SK-N-SH (cell line): ENCODE measurements around the gene RALY. TPM values are rescaled to one million over a fixed set of nuclear protein-coding genes. Genes with fewer than 3 reads are reported as not detected.

Experiments used
- CTCF ChIA-PET: fragments of 300-600, 350-600 bp; formaldehyde crosslinking; extraction: SDS; loops from one replicate; lab custom pipeline; 2021; lab: Yijun Ruan, JAX
- POLR2A ChIA-PET: fragments of 350-600 bp; sonication (Branson Sonifier 250); formaldehyde crosslinking; extraction: SDS; loops from one replicate; lab custom pipeline; 2020; ENCODE audit warnings: antibody characterized with exemption, inconsistent platforms; lab: Yijun Ruan, JAX
- DNase-seq: peaks from one replicate; pipeline ENCODE4 v3.0.0; 2012
- H2AFZ ChIP-seq: fragments of 200-600 bp; sonication (generic); 2 replicates; pipeline ENCODE4 v1.8.1; 2016; ENCODE audit warnings: antibody characterized with exemption, mild to moderate bottlenecking, low read depth
- H3F3A ChIP-seq: fragments of 200-600 bp; sonication (generic); replicated peaks from 2 replicates; pipeline ENCODE3; 2016; ENCODE audit warnings: antibody characterized with exemption, mild to moderate bottlenecking; ENCODE audit not compliant: insufficient read depth
- H3K27ac ChIP-seq, 2 experiments: fragments of 200-500 bp in 1 of 2; fragments of 200-600 bp in 1 of 2; sonication (Bioruptor generic) in 1 of 2; sonication (generic), shearing (Covaris generic) in 1 of 2; 2 replicates each; pipeline versions ENCODE4 v1.5.1 to v1.6.1; 2014 to 2016; ENCODE audit warnings: low read depth in 2 of 2, inconsistent platforms in 1 of 2, low read length in 1 of 2, mild to moderate bottlenecking in 1 of 2, mixed read lengths in 1 of 2
- H3K27me3 ChIP-seq: fragments of 200-600 bp; sonication (generic), shearing (Covaris generic); 2 replicates; pipeline ENCODE4 v1.6.1; 2016; ENCODE audit warnings: mixed run types; ENCODE audit not compliant: insufficient read depth
- H3K36me3 ChIP-seq, 2 experiments: fragments of 200-500 bp in 1 of 2; fragments of 200-600 bp in 1 of 2; sonication (Bioruptor generic) in 1 of 2; sonication (generic) in 1 of 2; replicated peaks in 1 of 2; 2 replicates each; pipeline versions ENCODE3 to v1.5.1; 2014 to 2016; ENCODE audit warnings: low read length in 1 of 2, mild to moderate bottlenecking in 1 of 2; ENCODE audit not compliant: insufficient read depth in 2 of 2, control insufficient read depth in 1 of 2
- H3K4me1 ChIP-seq, 2 experiments: fragments of 200-500 bp in 1 of 2; fragments of 200-600 bp in 1 of 2; sonication (Bioruptor generic) in 1 of 2; sonication (generic), shearing (Covaris generic) in 1 of 2; 2 replicates each; pipeline versions ENCODE4 v1.5.1 to v1.6.1; 2014 to 2016; ENCODE audit warnings: low read depth in 1 of 2, low read length in 1 of 2, mixed run types in 1 of 2; ENCODE audit not compliant: insufficient read depth in 2 of 2, control insufficient read depth in 1 of 2
- H3K4me2 ChIP-seq: fragments of 200-600 bp; sonication (generic), shearing (Covaris generic); 2 replicates; pipeline ENCODE4 v1.6.1; 2017; ENCODE audit warnings: mixed run types
- H3K4me3 ChIP-seq, 2 experiments: fragments of 200-500 bp in 1 of 2; fragments of 200-600 bp in 1 of 2; sonication (Bioruptor generic) in 1 of 2; sonication (generic), shearing (Covaris generic) in 1 of 2; 2 replicates each; pipeline versions ENCODE4 v1.5.1 to v1.8.1; 2014 to 2016; ENCODE audit warnings: low read depth in 2 of 2, inconsistent platforms in 1 of 2, low read length in 1 of 2, mild to moderate bottlenecking in 1 of 2, mixed read lengths in 1 of 2, moderate library complexity in 1 of 2
- H3K79me2 ChIP-seq: fragments of 200-600 bp; sonication (generic); 2 replicates; pipeline ENCODE4 v1.8.1; 2017; ENCODE audit warnings: mild to moderate bottlenecking; ENCODE audit not compliant: insufficient read depth
- H3K9ac ChIP-seq: fragments of 200-600 bp; sonication (generic); 2 replicates; pipeline ENCODE4 v1.6.1; 2017; ENCODE audit warnings: mixed run types
- H3K9me2 ChIP-seq: fragments of 200-600 bp; sonication (generic); 2 replicates; pipeline ENCODE4 v1.6.1; 2017; ENCODE audit warnings: mixed run types
- H3K9me3 ChIP-seq: fragments of 200-600 bp; sonication (generic); 2 replicates; pipeline ENCODE4 v1.6.1; 2017; ENCODE audit warnings: mixed run types, mild to moderate bottlenecking, moderate library complexity
- H4K20me1 ChIP-seq: fragments of 200-600 bp; sonication (generic); 2 replicates; pipeline ENCODE4 v1.6.1; 2017; ENCODE audit warnings: mild to moderate bottlenecking, mixed run types; ENCODE audit not compliant: insufficient read depth
- CHD2 ChIP-seq: fragments of 150-350 bp; IDR thresholded peaks from 2 replicates; pipeline ENCODE4 v1.6.1; 2018; ENCODE audit warnings: low read length; ENCODE audit not compliant: partially characterized antibody
- FOXJ3 ChIP-seq: sonication (generic); formaldehyde crosslinking; IDR thresholded peaks from 2 replicates; pipeline ENCODE4 v1.5.1; 2020; ENCODE audit warnings: mild to moderate bottlenecking, missing genetic modification reagents
- IRF3 ChIP-seq: fragments of 150-350 bp; IDR thresholded peaks from 2 replicates; pipeline ENCODE4 v1.6.1; 2016; ENCODE audit warnings: mild to moderate bottlenecking, low read depth, low read length
- MAX ChIP-seq: IDR thresholded peaks from 2 replicates; pipeline ENCODE4 v1.4.0; 2012; ENCODE audit warnings: low read depth
- NRF1 ChIP-seq: IDR thresholded peaks from 2 replicates; pipeline ENCODE4 v1.6.1; 2012; ENCODE audit warnings: low read depth, mild to moderate bottlenecking, low read length
- RAD21 ChIP-seq: IDR thresholded peaks from 2 replicates; pipeline ENCODE4 v1.6.1; 2012; ENCODE audit warnings: mild to moderate bottlenecking, low read length
- TEAD4 ChIP-seq: IDR thresholded peaks from 2 replicates; pipeline ENCODE4 v1.4.0; 2012; ENCODE audit warnings: mild to moderate bottlenecking, borderline replicate concordance; ENCODE audit not compliant: insufficient read depth
- USF1 ChIP-seq: IDR thresholded peaks from 2 replicates; pipeline ENCODE4 v1.4.0; 2012; ENCODE audit warnings: low read depth, borderline replicate concordance
- ZBTB33 ChIP-seq: IDR thresholded peaks from 2 replicates; pipeline ENCODE4 v1.4.0; 2012; ENCODE audit warnings: low read depth, borderline replicate concordance
- WGBS: methylation state at CpG from one replicate; pipeline ENCODE4 v1.1.6; 2017; ENCODE audit warnings: low lambda C conversion rate; 5-methylcytosine and 5-hydroxymethylcytosine counted together
- polyA plus RNA-seq, 3 experiments: library from polyadenylated mRNA; depleted of rRNA; stranded (reverse); fragments of >200 nt; gene quantifications; 2 replicates each; pipeline ENCODE4 v1.2.3, GENCODE V29; 2012

RALY gene
- polyA plus RNA-seq, 1 of the 3 experiments (the other 2 are of a cell fraction), result 130 TPM

- TF ChIP-seq FOXJ3 (CRISPR knock-in tag) (no peak), IRF3 (no peak), ZBTB33 (no peak), NRF1 (no peak)
- TF ChIP-seq, all 33 proteins: peak for 0
These were observed 44.1 kb downstream of the RALY start (continued) for GRCh38 chr20:34037767-34038166.

DNA sequence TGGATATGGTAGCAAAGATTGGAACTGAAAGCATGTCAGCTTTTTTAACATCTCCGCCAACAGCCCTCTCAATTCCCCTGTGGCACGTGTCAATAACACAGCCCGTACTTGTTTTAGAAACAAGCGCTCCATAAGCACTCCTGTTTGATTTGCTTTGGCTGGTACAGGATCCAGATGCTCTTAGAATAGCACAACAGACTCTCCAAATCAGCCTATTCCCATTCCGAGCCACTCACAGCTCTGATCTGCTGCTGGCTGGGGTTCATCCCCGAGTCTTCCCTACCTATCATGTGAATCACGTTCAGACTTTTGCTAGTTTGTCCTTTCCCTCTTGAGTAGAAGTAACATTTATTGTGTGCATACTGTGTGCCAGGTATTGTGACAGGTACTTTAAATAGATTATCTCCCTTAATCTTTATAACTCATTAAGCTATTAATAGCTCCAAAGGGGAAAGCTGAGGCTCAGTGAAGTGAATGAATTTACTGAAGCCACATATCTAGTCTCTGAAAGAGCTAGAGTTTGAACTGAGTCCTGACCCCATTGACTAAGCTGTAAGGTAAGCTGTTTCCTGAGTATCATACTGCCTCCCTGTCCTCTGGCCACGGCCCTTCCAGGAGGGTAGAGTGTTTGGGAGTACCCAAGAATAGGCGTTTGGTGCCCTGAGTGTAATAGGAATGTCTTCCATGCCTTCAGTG lies 46.7 kb downstream of the RALY start:
- H3K79me2 ChIP-seq, result peaks cover 97% of the 10 kb centered on the region
- POLR2A ChIA-PET, result interaction anchor here (1.0 kb wide), 1 partner anchor 14 kb away, joined by 3 read pairs; no protein-coding TSS in a partner anchor
- no peak for DNase-seq
- peaks cover 0 to 3% of the 10 kb centered on the region in 2 experiments for H3K36me3 ChIP-seq
- no peak overlapping the region for H3K4me3 ChIP-seq
- H3K4me1 ChIP-seq, result peaks cover 4 to 34% of the 10 kb centered on the region in 2 experiments; a peak in 2 of 4 replicates
- H3K9ac ChIP-seq, result no peak overlapping the region
- 92% methylated on average over 9 of the region's 9 CpGs for WGBS
- H3K9me3 ChIP-seq, result no peaks in the 10 kb centered on the region
- no peaks in the 10 kb centered on the region for H3F3A ChIP-seq
- peak overlapping the region in 1 of 2 experiments; percentile 41; a peak in 1 of 4 replicates for H3K27ac ChIP-seq
- no peak overlapping the region for H3K4me2 ChIP-seq
- H4K20me1 ChIP-seq, result peaks cover 97% of the 10 kb centered on the region
- no peaks in the 10 kb centered on the region for H3K27me3 ChIP-seq
- no peak overlapping the region for H2AFZ ChIP-seq
- no peaks in the 10 kb centered on the region for H3K9me2 ChIP-seq
- TF ChIP-seq NRF1, result no peak
- TF ChIP-seq RAD21, result no peak
- TF ChIP-seq USF1, result no peak
- no peak for TF ChIP-seq TEAD4
- no peak for TF ChIP-seq MAX
- no peak for TF ChIP-seq CHD2
- no peak for TF ChIP-seq IRF3
- TF ChIP-seq, all 33 proteins: peak for 0
- CTCF ChIA-PET, result interaction anchor here (0.6 to 2.3 kb wide), 4 partner anchors 29 to 177 kb away, joined by 3 to 9 read pairs (median 3); no protein-coding TSS in a partner anchor
